H9 (cell line): ENCODE measurements around the gene PDGFRB. TPM values are rescaled to one million over a fixed set of nuclear protein-coding genes. Genes with fewer than 3 reads are reported as not detected.

Experiments used
- DNase-seq: peaks from one replicate; pipeline ENCODE4 v3.0.0-alpha.2; 2017
- H2AFZ ChIP-seq: one replicate; pipeline ENCODE4 v1.6.1; 2013; ENCODE audit warnings: mild to moderate bottlenecking, low read length, control low read depth, moderate library complexity
- H2AK5ac ChIP-seq: 2 replicates; pipeline ENCODE4 v1.6.1; 2013; ENCODE audit warnings: low read length, control low read depth, mixed read lengths; ENCODE audit not compliant: insufficient read length
- H2BK120ac ChIP-seq: one replicate; pipeline ENCODE4 v1.6.1; 2013; ENCODE audit warnings: low read depth, mild to moderate bottlenecking, low read length, control low read depth, inconsistent platforms; ENCODE audit not compliant: poor library complexity, severe bottlenecking
- H2BK12ac ChIP-seq: 2 replicates; pipeline ENCODE4 v1.6.1; 2013; ENCODE audit warnings: low read length, control low read depth, mixed read lengths, low read depth; ENCODE audit not compliant: insufficient read length
- H2BK15ac ChIP-seq: 2 replicates; pipeline ENCODE4 v1.6.1; 2013; ENCODE audit warnings: low read depth, low read length, control low read depth
- H2BK20ac ChIP-seq: one replicate; pipeline ENCODE4 v1.6.1; 2013; ENCODE audit warnings: low read depth, mild to moderate bottlenecking, low read length, control low read depth, inconsistent platforms; ENCODE audit not compliant: poor library complexity, severe bottlenecking
- H2BK5ac ChIP-seq: 2 replicates; pipeline ENCODE4 v1.6.1; 2013; ENCODE audit warnings: low read length, control low read depth, mixed read lengths; ENCODE audit not compliant: insufficient read length
- H3K14ac ChIP-seq: 2 replicates; pipeline ENCODE4 v1.6.1; 2013; ENCODE audit warnings: low read length, control low read depth; ENCODE audit not compliant: insufficient read depth
- H3K18ac ChIP-seq: 2 replicates; pipeline ENCODE4 v1.6.1; 2013; ENCODE audit warnings: low read depth, mild to moderate bottlenecking, mixed read lengths, low read length, control low read depth; ENCODE audit not compliant: insufficient read length
- H3K23ac ChIP-seq: 2 replicates; pipeline ENCODE4 v1.6.1; 2013; ENCODE audit warnings: low read length, control low read depth, mixed read lengths, low read depth; ENCODE audit not compliant: insufficient read length
- H3K23me2 ChIP-seq: 2 replicates; pipeline ENCODE4 v1.6.1; 2013; ENCODE audit warnings: low read depth, mild to moderate bottlenecking, mixed read lengths, low read length, control low read depth; ENCODE audit not compliant: insufficient read length, poor library complexity, severe bottlenecking
- H3K27ac ChIP-seq: 2 replicates; pipeline ENCODE4 v1.5.1; 2013; ENCODE audit warnings: low read length, control low read depth, mixed read lengths, low read depth; ENCODE audit not compliant: insufficient read length
- H3K27me3 ChIP-seq: 2 replicates; pipeline ENCODE4 v1.6.1; 2013; ENCODE audit warnings: low read length, control low read depth, inconsistent platforms; ENCODE audit not compliant: insufficient read depth
- H3K4ac ChIP-seq: 2 replicates; pipeline ENCODE4 v1.6.1; 2013; ENCODE audit warnings: low read depth, mild to moderate bottlenecking, control low read depth, inconsistent platforms, low read length, moderate library complexity
- H3K4me1 ChIP-seq: 2 replicates; pipeline ENCODE4 v1.6.1; 2013; ENCODE audit warnings: low read length, control low read depth, inconsistent platforms; ENCODE audit not compliant: insufficient read depth
- H3K4me2 ChIP-seq: 2 replicates; pipeline ENCODE4 v1.6.1; 2013; ENCODE audit warnings: low read length, control low read depth, mixed read lengths; ENCODE audit not compliant: insufficient read length, insufficient read depth
- H3K56ac ChIP-seq: 2 replicates; pipeline ENCODE4 v1.6.1; 2013; ENCODE audit warnings: low read depth, mild to moderate bottlenecking, mixed read lengths, low read length, control low read depth; ENCODE audit not compliant: insufficient read length
- H3K79me1 ChIP-seq: 2 replicates; pipeline ENCODE4 v1.6.1; 2013; ENCODE audit warnings: low read depth, mild to moderate bottlenecking, moderate library complexity, low read length, control low read depth, inconsistent platforms; ENCODE audit not compliant: insufficient read depth, poor library complexity, severe bottlenecking
- H3K79me2 ChIP-seq: 2 replicates; pipeline ENCODE4 v1.6.1; 2013; ENCODE audit warnings: low read length, control low read depth, inconsistent platforms; ENCODE audit not compliant: insufficient read depth
- H3K9ac ChIP-seq: 2 replicates; pipeline ENCODE4 v1.6.1; 2013; ENCODE audit warnings: low read length, control low read depth, mixed read lengths; ENCODE audit not compliant: insufficient read length; ENCODE audit errors: extremely low read depth
- H3K9me3 ChIP-seq: one replicate; pipeline ENCODE4 v1.6.1; 2013; ENCODE audit warnings: low read depth, low read length, inconsistent platforms; ENCODE audit not compliant: control insufficient read depth
- H3T11ph ChIP-seq: one replicate; pipeline ENCODE4 v1.6.1; 2013; ENCODE audit warnings: mild to moderate bottlenecking, low read length, control low read depth, inconsistent platforms
- H4K20me1 ChIP-seq: one replicate; pipeline ENCODE4 v1.6.1; 2013; ENCODE audit not compliant: control insufficient read depth, insufficient read length, insufficient read depth
- H4K5ac ChIP-seq: 2 replicates; pipeline ENCODE4 v1.6.1; 2013; ENCODE audit warnings: low read depth, mild to moderate bottlenecking, mixed read lengths, low read length, control low read depth; ENCODE audit not compliant: insufficient read length
- H4K8ac ChIP-seq: replicated peaks from 2 replicates; pipeline ENCODE4 v1.6.1; 2013; ENCODE audit warnings: low read length, control low read depth, mixed read lengths, low read depth; ENCODE audit not compliant: insufficient read length
- H4K91ac ChIP-seq: 2 replicates; pipeline ENCODE4 v1.6.1; 2013; ENCODE audit warnings: low read depth, mild to moderate bottlenecking, moderate library complexity, mixed read lengths, low read length, control low read depth; ENCODE audit not compliant: insufficient read length
- H3K27ac Mint-ChIP-seq, 3 experiments: 2 replicates in 2 of 3; 3 replicates in 1 of 3; pipeline ENCODE4 v1.8.0; 2020 to 2021; ENCODE audit warnings: mixed read lengths in 3 of 3, mild to moderate bottlenecking in 1 of 3, moderate library complexity in 1 of 3
- H3K27me3 Mint-ChIP-seq: 2 replicates; pipeline ENCODE4 v1.8.0; 2021; ENCODE audit warnings: low read depth, mild to moderate bottlenecking, moderate library complexity, mixed read lengths
- H3K36me3 Mint-ChIP-seq, 3 experiments: 2 replicates in 2 of 3; 3 replicates in 1 of 3; pipeline ENCODE4 v1.8.0; 2020 to 2021; ENCODE audit warnings: low read depth in 3 of 3, mixed read lengths in 3 of 3; ENCODE audit not compliant: insufficient read depth in 1 of 3
- H3K4me1 Mint-ChIP-seq, 2 experiments: 2 replicates each; pipeline ENCODE4 v1.8.0; 2020; ENCODE audit warnings: mixed read lengths in 2 of 2
- H3K4me3 Mint-ChIP-seq, 2 experiments: 2 replicates in 1 of 2; 3 replicates in 1 of 2; pipeline ENCODE4 v1.8.0; 2020 to 2021; ENCODE audit warnings: mild to moderate bottlenecking in 2 of 2, mixed read lengths in 2 of 2, moderate library complexity in 1 of 2
- H3K9me3 Mint-ChIP-seq, 2 experiments: 2 replicates in 1 of 2; 3 replicates in 1 of 2; pipeline ENCODE4 v1.8.0; 2020; ENCODE audit warnings: mild to moderate bottlenecking in 2 of 2, mixed read lengths in 2 of 2, moderate library complexity in 1 of 2
- CTCF ChIP-seq: fragments of 200-600 bp; sonication (generic); conservative IDR thresholded peaks from 3 replicates; pipeline ENCODE4 v1.8.0; 2021; ENCODE audit warnings: antibody characterized with exemption, mild to moderate bottlenecking
- WGBS: extraction: QIAGEN DNeasy Blood & Tissue Kit; methylation state at CpG from one replicate; pipeline ENCODE4 v1.1.7; 2013; ENCODE audit warnings: missing lambda C conversion rate, low lambda C conversion rate, mixed read lengths; ENCODE audit not compliant: insufficient read length; ENCODE audit errors: extremely low coverage; 5-methylcytosine and 5-hydroxymethylcytosine counted together
- total RNA-seq: library from RNA; stranded (reverse); gene quantifications from 2 replicates; pipeline ENCODE4 v1.2.1, GENCODE V29; 2021

Gene PDGFRB
- total RNA-seq, 1 experiment from 2014 or later, result 2.2 TPM

- peaks cover 5% of the 10 kb centered on the region for H3K23me2 ChIP-seq
- H3K4me2 ChIP-seq, result no peak overlapping the region
- H3T11ph ChIP-seq, result no peak overlapping the region
- H2BK120ac ChIP-seq, result no peak overlapping the region
- H3K9me3 Mint-ChIP-seq, result no peaks in the 10 kb centered on the region
- DNase-seq, result no peak
- no peak overlapping the region for H3K56ac ChIP-seq
- peak overlapping the region in 1 of 3 experiments; percentile 29; a peak in 1 of 7 replicates for H3K27ac Mint-ChIP-seq
- no peaks in the 10 kb centered on the region for H3K79me1 ChIP-seq
- no peak overlapping the region for H2BK15ac ChIP-seq
- TF ChIP-seq CTCF, result no peak
- no CpG with 5 or more reads among the region's 9 CpGs for WGBS
- no peak overlapping the region for H3K9ac ChIP-seq
- H2AFZ ChIP-seq, result no peak overlapping the region
- peak overlapping the region in 1 of 2 experiments; percentile 45; a peak in 2 of 5 replicates for H3K4me3 Mint-ChIP-seq
- no peak overlapping the region for H3K27ac ChIP-seq
- H3K18ac ChIP-seq, result no peak overlapping the region
- no peak overlapping the region for H2BK12ac ChIP-seq
- H4K91ac ChIP-seq, result no peak overlapping the region
- H3K27me3 ChIP-seq, result no peaks in the 10 kb centered on the region
- H2BK5ac ChIP-seq, result no peak overlapping the region
- H3K4me1 ChIP-seq, result peaks cover 4% of the 10 kb centered on the region
- no peaks in the 10 kb centered on the region; a peak in 1 of 7 replicates for H3K36me3 Mint-ChIP-seq
- H3K27me3 Mint-ChIP-seq, result peaks cover 35% of the 10 kb centered on the region
- H3K9me3 ChIP-seq, result no peaks in the 10 kb centered on the region
- H2BK20ac ChIP-seq, result no peak overlapping the region
- no peak overlapping the region for H4K8ac ChIP-seq
- no peak overlapping the region for H3K4ac ChIP-seq
- H3K4me1 Mint-ChIP-seq, result peaks cover 24 to 39% of the 10 kb centered on the region in 2 experiments
- no peak overlapping the region for H4K5ac ChIP-seq
- no peak overlapping the region for H2AK5ac ChIP-seq
- no peak overlapping the region for H3K14ac ChIP-seq
- H3K79me2 ChIP-seq, result no peaks in the 10 kb centered on the region
- H3K23ac ChIP-seq, result no peak overlapping the region
- H4K20me1 ChIP-seq, result no peaks in the 10 kb centered on the region
These were observed 1.6 kb downstream of the PDGFRB start for GRCh38 chr5:150153957-150154617.
